Lung (tissue), 12 donors: ENCODE measurements around the gene VSIG10. TPM values are rescaled to one million over a fixed set of nuclear protein-coding genes. Genes with fewer than 3 reads are reported as not detected.

Experiments
- ATAC-seq: fragments of 200-7000 bp; cut with Tn5 transposase; one replicate; pipeline ENCODE4 v1.9.1; 2020; ENCODE audit warnings: moderate number of reproducible peaks; ENCODE audit not compliant: insufficient read depth, low FRiP score
- DNase-seq, 3 donors: peaks; one replicate each; pipeline ENCODE4 v3.0.0-alpha.2; 2013 to 2017
- H3K27ac ChIP-seq, 2 donors: one replicate each; pipeline ENCODE4 v1.5.1; 2013; ENCODE audit warnings: mild to moderate bottlenecking in 2 of 2, moderate library complexity in 2 of 2, control low read depth in 1 of 2, inconsistent platforms in 1 of 2, low read depth in 1 of 2, low read length in 1 of 2
- H3K27me3 ChIP-seq, 3 donors: one replicate each; pipeline ENCODE4 v1.5.1; 2013; ENCODE audit warnings: low read length in 2 of 3; ENCODE audit not compliant: control insufficient read depth in 3 of 3, insufficient read depth in 3 of 3
- H3K36me3 ChIP-seq, 4 donors: one replicate each; pipeline ENCODE4 v1.5.1; 2013; ENCODE audit warnings: low read length in 4 of 4, mild to moderate bottlenecking in 1 of 4, moderate library complexity in 1 of 4; ENCODE audit not compliant: control insufficient read depth in 4 of 4, insufficient read depth in 4 of 4
- H3K4me1 ChIP-seq, 5 donors: one replicate each; pipeline ENCODE4 v1.5.1; 2013; ENCODE audit warnings: low read length in 5 of 5, mild to moderate bottlenecking in 2 of 5, moderate library complexity in 1 of 5; ENCODE audit not compliant: control insufficient read depth in 5 of 5, insufficient read depth in 5 of 5
- H3K4me3 ChIP-seq: one replicate; pipeline ENCODE4 v1.5.1; 2013; ENCODE audit warnings: mild to moderate bottlenecking, control low read depth, moderate library complexity
- H3K9ac ChIP-seq, 2 donors: one replicate each; pipeline ENCODE4 v1.5.1; 2013; ENCODE audit warnings: low read length in 2 of 2, control low read depth in 1 of 2; ENCODE audit not compliant: insufficient read depth in 1 of 2
- H3K9me3 ChIP-seq, 4 donors: one replicate each; pipeline ENCODE4 v1.5.1; 2013; ENCODE audit warnings: low read length in 3 of 4, mild to moderate bottlenecking in 1 of 4, moderate library complexity in 1 of 4; ENCODE audit not compliant: control insufficient read depth in 4 of 4, insufficient read depth in 3 of 4
- WGBS, 2 donors: extraction: QIAGEN DNeasy Blood & Tissue Kit; methylation state at CpG; one replicate each; pipeline ENCODE4 v1.1.7; 2013; 5-methylcytosine and 5-hydroxymethylcytosine counted together
- polyA plus RNA-seq, 2 donors: library from polyadenylated mRNA; stranded (reverse); fragments of 200-250 nt; gene quantifications; one replicate each; pipeline ENCODE4 v1.2.1, GENCODE V29; 2013
- total RNA-seq, 2 donors: library from RNA; depleted of rRNA in 1 of 2; stranded (reverse); fragments of >200 nt in 1 of 2; gene quantifications; one replicate each; pipeline ENCODE4 v1.2.1, GENCODE V29; 2014 to 2021
- TF ChIP-seq, protein P1 (sequence below): IDR thresholded peaks from 2 replicates; pipeline ENCODE4 v1.5.1; 2012; ENCODE audit warnings: mild to moderate bottlenecking; ENCODE audit errors: control extremely low read depth, extremely low read depth
- donor health status: control.
- donor health status: control.
- donor health status: Bipolar disorder and iron deficiency.
- donor health status: healthy.
- donor health status: DM: yes; HTN: yes; CAD: no.

The VSIG10 gene
- total and polyA plus RNA-seq, 4 donors = 11.0 to 51.4 (median 32.2) TPM

- Histone ChIP-seq H3K9me3 (no peaks in the 10 kb centered on the region), H3K4me3 (no peak overlapping the region), H3K4me1 (peaks cover 0 to under 1% (median 0%) of the 10 kb centered on the region in 5 donors), H3K27me3 (no peaks in the 10 kb centered on the region), H3K9ac (no peak overlapping the region), H3K27ac (no peak overlapping the region), H3K36me3 (peaks cover 22 to 34% (median 32%) of the 10 kb centered on the region in 4 donors)
- no peak for DNase-seq
- ATAC-seq = no peak
- 97 to 98% methylated on average over 13 of the region's 13 CpGs for WGBS, 2 donors
- TF ChIP-seq, protein P1, sequence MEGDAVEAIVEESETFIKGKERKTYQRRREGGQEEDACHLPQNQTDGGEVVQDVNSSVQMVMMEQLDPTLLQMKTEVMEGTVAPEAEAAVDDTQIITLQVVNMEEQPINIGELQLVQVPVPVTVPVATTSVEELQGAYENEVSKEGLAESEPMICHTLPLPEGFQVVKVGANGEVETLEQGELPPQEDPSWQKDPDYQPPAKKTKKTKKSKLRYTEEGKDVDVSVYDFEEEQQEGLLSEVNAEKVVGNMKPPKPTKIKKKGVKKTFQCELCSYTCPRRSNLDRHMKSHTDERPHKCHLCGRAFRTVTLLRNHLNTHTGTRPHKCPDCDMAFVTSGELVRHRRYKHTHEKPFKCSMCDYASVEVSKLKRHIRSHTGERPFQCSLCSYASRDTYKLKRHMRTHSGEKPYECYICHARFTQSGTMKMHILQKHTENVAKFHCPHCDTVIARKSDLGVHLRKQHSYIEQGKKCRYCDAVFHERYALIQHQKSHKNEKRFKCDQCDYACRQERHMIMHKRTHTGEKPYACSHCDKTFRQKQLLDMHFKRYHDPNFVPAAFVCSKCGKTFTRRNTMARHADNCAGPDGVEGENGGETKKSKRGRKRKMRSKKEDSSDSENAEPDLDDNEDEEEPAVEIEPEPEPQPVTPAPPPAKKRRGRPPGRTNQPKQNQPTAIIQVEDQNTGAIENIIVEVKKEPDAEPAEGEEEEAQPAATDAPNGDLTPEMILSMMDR = no peak
Measured at GRCh38 chr12:118144499-118144898, 40.7 kb upstream of the VSIG10 start.

DNA sequence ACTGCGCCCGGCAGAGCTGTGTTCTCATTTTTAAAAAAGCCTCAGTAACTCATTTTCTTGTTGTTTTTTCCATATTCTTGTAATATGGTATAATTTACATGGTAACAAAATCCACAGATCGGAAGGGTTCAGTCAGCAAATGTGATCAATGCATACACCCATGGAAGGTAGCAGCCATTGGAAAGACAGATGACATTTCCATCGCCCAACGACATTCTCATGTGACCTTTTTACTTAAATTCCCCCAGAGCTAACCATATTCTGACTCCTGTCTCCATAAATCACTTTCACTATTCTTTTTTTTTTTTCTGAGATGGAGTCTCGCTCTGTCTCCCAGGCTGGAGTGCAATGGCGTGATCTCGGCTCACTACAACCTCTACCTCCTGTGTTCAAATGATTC, 37.0 kb upstream of the VSIG10 start:
- no peak overlapping the region for H3K4me3 ChIP-seq
- H3K4me1 ChIP-seq = peaks cover 0 to 6% (median 2%) of the 10 kb centered on the region in 5 donors
- no peaks in the 10 kb centered on the region for H3K27me3 ChIP-seq
- H3K9ac ChIP-seq = no peak overlapping the region
- WGBS, 2 donors = 98 to 100% methylated on average over 8 of the region's 8 CpGs
- H3K36me3 ChIP-seq = peaks cover 17 to 40% (median 31%) of the 10 kb centered on the region in 4 donors
- no peak for DNase-seq
- ATAC-seq = no peak
- no peaks in the 10 kb centered on the region for H3K9me3 ChIP-seq
- TF ChIP-seq, protein P1 = no peak
- no peak overlapping the region for H3K27ac ChIP-seq

- ATAC-seq (no peak), DNase-seq (no peak)
- TF ChIP-seq, protein P1 = no peak
- no peaks in the 10 kb centered on the region for H3K9me3 ChIP-seq
- H3K27me3 ChIP-seq = no peaks in the 10 kb centered on the region
- peak overlapping the region; percentile 8 to 52 for H3K9ac ChIP-seq
- H3K27ac ChIP-seq = peak overlapping the region; percentile 94 to 96
- peaks cover 10 to 20% (median 15%) of the 10 kb centered on the region in 4 donors for H3K36me3 ChIP-seq
- WGBS, 2 donors = 80 to 84% methylated on average over 10 of the region's 10 CpGs
- peak overlapping the region; percentile 92 for H3K4me3 ChIP-seq
- peaks cover 0 to 10% (median 2%) of the 10 kb centered on the region in 5 donors for H3K4me1 ChIP-seq
Measured at GRCh38 chr12:118137148-118137678, 33.4 kb upstream of the VSIG10 start.
